ENCODE measurements around the gene CCSER1. TPM values are rescaled to one million over a fixed set of nuclear protein-coding genes. Genes with fewer than 3 reads are reported as not detected.

The CCSER1 gene
- total and polyA plus RNA-seq, 2 of the 8 experiments (the other 6 are each of a cell fraction or from before 2014, with no cell fraction given) = 0.26 to 0.84 TPM

DNA sequence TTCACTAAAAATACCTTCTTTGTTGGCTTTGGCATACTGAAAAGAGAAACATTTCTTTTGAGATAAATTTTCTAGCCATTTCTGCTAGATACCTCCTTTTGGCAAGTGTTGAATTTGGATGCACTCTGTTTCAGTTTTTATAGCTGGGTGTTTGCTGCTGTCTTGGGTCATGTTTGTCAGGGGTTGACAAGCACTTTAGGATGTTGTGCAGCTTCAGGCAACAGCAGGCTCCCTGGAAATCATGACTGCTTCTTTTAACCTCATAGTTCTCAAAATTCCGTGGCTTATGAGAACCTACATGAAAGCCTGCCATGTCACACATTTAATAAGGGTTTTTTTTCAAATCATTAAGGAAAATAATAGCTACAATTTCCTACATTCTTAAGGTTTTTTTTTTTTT, 36.7 kb downstream of the CCSER1 start:
- Histone ChIP-seq H4K5ac (ENCODE audit: insufficient read length, low read depth, low read length) (no peak overlapping the region), H4K8ac (ENCODE audit: extremely low read depth, insufficient read depth, low read length) (no peak overlapping the region), H3K79me1 (ENCODE audit: low read depth, low read length) (no peaks in the 10 kb centered on the region), H2BK20ac (ENCODE audit: low read length) (no peak overlapping the region), H3K23me2 (ENCODE audit: low read depth, low read length) (no peaks in the 10 kb centered on the region), H4K91ac (replicated peaks; ENCODE audit: insufficient read length, low read length) (no peak overlapping the region), H3K27me3 (replicated peaks in 1 of 4; ENCODE audit: control insufficient read depth in 3 of 4, extremely low read depth in 1 of 4, insufficient read depth in 3 of 4, low read length in 3 of 4) (no peaks in the 10 kb centered on the region), H3K14ac (ENCODE audit: insufficient read length) (no peak overlapping the region), H2BK12ac (ENCODE audit: low read depth, low read length) (no peak overlapping the region), H2BK15ac (ENCODE audit: low read length) (no peak overlapping the region), H3K4ac (replicated peaks; ENCODE audit: insufficient read length, low read depth, low read length) (no peak overlapping the region), H2BK120ac (replicated peaks; ENCODE audit: low read depth, low read length) (no peak overlapping the region), H3K27ac (ENCODE audit: low read depth, low read length) (no peak overlapping the region), H3K4me3 (ENCODE audit: extremely low read depth in 1 of 4, insufficient read depth in 2 of 4, low read depth in 3 of 4, low read length in 4 of 4) (no peak overlapping the region), H3K18ac (ENCODE audit: extremely low read depth, low read length) (no peak overlapping the region), H2BK5ac (ENCODE audit: low read depth, low read length) (no peak overlapping the region), H3K4me1 (replicated peaks in 1 of 4; ENCODE audit: control insufficient read depth in 3 of 4, insufficient read depth in 4 of 4, low read length in 3 of 4) (no peaks in the 10 kb centered on the region), H3K56ac (replicated peaks; ENCODE audit: insufficient read length, low read depth, low read length) (no peak overlapping the region), H2AK5ac (ENCODE audit: low read depth, low read length) (no peak overlapping the region), H3K9me3 (ENCODE audit: insufficient read depth in 2 of 2, low read depth in 1 of 2, low read length in 1 of 2) (peaks cover 1 to 5% of the 10 kb centered on the region in 2 experiments), H3K79me2 (ENCODE audit: control insufficient read depth in 1 of 2, insufficient read depth in 2 of 2, low read length in 2 of 2) (no peaks in the 10 kb centered on the region), H4K20me1 (replicated peaks in 1 of 2; ENCODE audit: control insufficient read depth in 1 of 2, insufficient read depth in 2 of 2, low read length in 2 of 2) (no peaks in the 10 kb centered on the region), H3K4me2 (ENCODE audit: insufficient read depth in 1 of 2, low read depth in 2 of 2, low read length in 2 of 2) (no peak overlapping the region), H3K36me3 (ENCODE audit: control insufficient read depth in 2 of 4, insufficient read depth in 4 of 4, low read length in 3 of 4) (peaks cover 0 to 1% (median 0%) of the 10 kb centered on the region in 4 experiments; a peak in 1 of 8 replicates), H3K23ac (ENCODE audit: insufficient read length) (no peak overlapping the region), H2AFZ (ENCODE audit: low read length) (no peak overlapping the region), H3K9ac (replicated peaks in 1 of 4; ENCODE audit: extremely low read depth in 1 of 4, low read depth in 3 of 4, low read length in 3 of 4) (no peak overlapping the region)
- TF ChIP-seq HDAC6 (IDR thresholded peaks at IDR 0.05; ENCODE audit: low read depth, low read length) (no peak), POLR2A (IDR thresholded peaks at IDR 0.05; ENCODE audit: control extremely low read depth in 1 of 2, low read depth in 2 of 2, low read length in 2 of 2) (no peak), GTF2F1 (IDR thresholded peaks at IDR 0.05; ENCODE audit: borderline replicate concordance, low read depth, low read length) (no peak), JUND (IDR thresholded peaks at IDR 0.05; ENCODE audit: low read length) (no peak), EGR1 (IDR thresholded peaks at IDR 0.05; ENCODE audit: borderline replicate concordance, low read depth, low read length) (no peak), SIN3A (conservative IDR thresholded peaks at IDR 0.05 in 1 of 2, IDR thresholded peaks at IDR 0.05 in 1 of 2; ENCODE audit: low read depth in 1 of 2, low read length in 2 of 2) (no peak), TBP (IDR thresholded peaks at IDR 0.05; ENCODE audit: low read depth, low read length) (no peak), CBX8 (IDR thresholded peaks at IDR 0.05; ENCODE audit: borderline replicate concordance, low read depth, low read length) (no peak)
- TF ChIP-seq, protein P1, sequence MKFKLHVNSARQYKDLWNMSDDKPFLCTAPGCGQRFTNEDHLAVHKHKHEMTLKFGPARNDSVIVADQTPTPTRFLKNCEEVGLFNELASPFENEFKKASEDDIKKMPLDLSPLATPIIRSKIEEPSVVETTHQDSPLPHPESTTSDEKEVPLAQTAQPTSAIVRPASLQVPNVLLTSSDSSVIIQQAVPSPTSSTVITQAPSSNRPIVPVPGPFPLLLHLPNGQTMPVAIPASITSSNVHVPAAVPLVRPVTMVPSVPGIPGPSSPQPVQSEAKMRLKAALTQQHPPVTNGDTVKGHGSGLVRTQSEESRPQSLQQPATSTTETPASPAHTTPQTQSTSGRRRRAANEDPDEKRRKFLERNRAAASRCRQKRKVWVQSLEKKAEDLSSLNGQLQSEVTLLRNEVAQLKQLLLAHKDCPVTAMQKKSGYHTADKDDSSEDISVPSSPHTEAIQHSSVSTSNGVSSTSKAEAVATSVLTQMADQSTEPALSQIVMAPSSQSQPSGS (IDR thresholded peaks at IDR 0.05; ENCODE audit: low read length) = no peak
- DNase-seq (ENCODE audit: low read depth in 1 of 2, low spot score in 2 of 2) (no peak), FAIRE-seq (no peak)
- CTCF ChIA-PET (ENCODE audit: partially characterized antibody) = interaction anchor here (0.6 to 1.3 kb wide), 2 partner anchors 12 to 24 kb away, joined by 3 to 5 read pairs; no protein-coding TSS in a partner anchor
- 90% methylated on average over 1 of the region's 1 CpG; no CpG with 5 or more reads in 1 of the 2 experiments for WGBS, 2 experiments (ENCODE audit: extremely low coverage in 1 of 2, insufficient coverage in 1 of 2, insufficient read length in 1 of 2, insufficient replicate concordance in 2 of 2, low coverage in 1 of 2, low lambda C conversion rate in 2 of 2, missing lambda C conversion rate in 1 of 2)
- POLR2A ChIA-PET (ENCODE audit: partially characterized antibody) = interaction anchor here (0.7 kb wide), 1 partner anchor 9 kb away, joined by 3 read pairs; no protein-coding TSS in a partner anchor
